Smooth muscle cell (in vitro differentiated cells): ENCODE results near the gene ANK3. TPM values are rescaled to one million over a fixed set of nuclear protein-coding genes. Genes with fewer than 3 reads are reported as not detected.

Experiments used
- DNase-seq: peaks from one replicate; lab custom pipeline; 2025; ENCODE audit not compliant: unreplicated experiment; lab: John Stamatoyannopoulos, UW
- H2AFZ ChIP-seq: fragments of 200-600 bp; sonication (generic); 2 replicates; pipeline ENCODE4 v1.6.0; 2016; ENCODE audit warnings: antibody characterized with exemption, low read depth, mild to moderate bottlenecking
- H3F3A ChIP-seq: fragments of 200-600 bp; sonication (generic); 2 replicates; pipeline ENCODE4 v1.6.0; 2017; ENCODE audit warnings: antibody characterized with exemption, low read depth
- H3K27ac ChIP-seq: fragments of 200-600 bp; sonication (generic); 2 replicates; pipeline ENCODE4 v1.5.1; 2016; ENCODE audit warnings: low read depth, mild to moderate bottlenecking
- H3K27me3 ChIP-seq: fragments of 200-600 bp; sonication (generic); 2 replicates; pipeline ENCODE4 v1.6.1; 2016; ENCODE audit warnings: low read depth, mild to moderate bottlenecking
- H3K36me3 ChIP-seq: fragments of 200-600 bp; sonication (generic); 2 replicates; pipeline ENCODE4 v1.5.1; 2016; ENCODE audit warnings: low read depth
- H3K4me1 ChIP-seq: fragments of 200-600 bp; sonication (generic); 2 replicates; pipeline ENCODE4 v1.5.1; 2016; ENCODE audit warnings: low read depth
- H3K4me2 ChIP-seq: fragments of 200-600 bp; sonication (generic); 2 replicates; pipeline ENCODE4 v1.6.0; 2016; ENCODE audit warnings: mild to moderate bottlenecking
- H3K4me3 ChIP-seq: fragments of 200-600 bp; sonication (generic); 2 replicates; pipeline ENCODE4 v1.5.1; 2016; ENCODE audit warnings: mild to moderate bottlenecking
- H3K79me2 ChIP-seq: fragments of 200-600 bp; sonication (generic); 2 replicates; pipeline ENCODE4 v1.6.0; 2016; ENCODE audit warnings: low read depth, mild to moderate bottlenecking
- H3K9ac ChIP-seq: fragments of 200-600 bp; sonication (generic); 2 replicates; pipeline ENCODE4 v1.6.0; 2016; ENCODE audit warnings: low read depth
- H3K9me3 ChIP-seq: fragments of 200-600 bp; sonication (generic); replicated peaks from 2 replicates; pipeline ENCODE4 v1.5.1; 2016; ENCODE audit warnings: low read depth
- H4K20me1 ChIP-seq: fragments of 200-600 bp; sonication (generic); 2 replicates; pipeline ENCODE4 v1.6.0; 2016; ENCODE audit warnings: low read depth
- CTCF ChIP-seq: fragments of 200-600 bp; sonication (generic); IDR thresholded peaks from 2 replicates; pipeline ENCODE4 v1.5.1; 2017; ENCODE audit warnings: borderline replicate concordance, mild to moderate bottlenecking, antibody characterized with exemption; ENCODE audit not compliant: insufficient read depth, poor library complexity, severe bottlenecking
- WGBS: methylation state at CpG from one replicate; pipeline ENCODE4 v1.1.7; 2016; ENCODE audit warnings: low lambda C conversion rate; 5-methylcytosine and 5-hydroxymethylcytosine counted together
- polyA plus RNA-seq: library from polyadenylated mRNA; unstranded; fragments of >200 nt; fragmentation: Nextera tagmentation; extraction: Ambion mirVana; gene quantifications from 2 replicates; pipeline ENCODE4 v1.2.1, GENCODE V29; 2016
- total RNA-seq: library from RNA; depleted of rRNA; stranded (reverse); fragments of >200 nt; gene quantifications from 2 replicates; pipeline ENCODE4 v1.2.3, GENCODE V29; 2014

Gene ANK3
- total and polyA plus RNA-seq, 2 experiments from 2014 or later: 28.2 to 85.5 TPM

GRCh38 chr10:60388709-60389301 lies 870 bp downstream of the ANK3 start:
- H3K4me2 ChIP-seq: no peak overlapping the region
- H3K36me3 ChIP-seq: no peaks in the 10 kb centered on the region
- H2AFZ ChIP-seq: no peak overlapping the region
- peaks cover 19% of the 10 kb centered on the region for H3K4me1 ChIP-seq
- H3K4me3 ChIP-seq: no peak overlapping the region
- H3K79me2 ChIP-seq: no peaks in the 10 kb centered on the region
- DNase-seq: no peak
- no peak for TF ChIP-seq CTCF
- WGBS: 71% methylated on average over 7 of the region's 7 CpGs
- no peak overlapping the region for H3K9ac ChIP-seq
- H3F3A ChIP-seq: no peaks in the 10 kb centered on the region
- no peak overlapping the region for H3K27ac ChIP-seq
- H3K27me3 ChIP-seq: no peaks in the 10 kb centered on the region
- H3K9me3 ChIP-seq: no peaks in the 10 kb centered on the region
- H4K20me1 ChIP-seq: peaks cover 10% of the 10 kb centered on the region

- Histone ChIP-seq H3F3A (no peaks in the 10 kb centered on the region), H3K4me3 (no peak overlapping the region), H3K36me3 (no peaks in the 10 kb centered on the region), H3K4me1 (peaks cover 19% of the 10 kb centered on the region), H3K4me2 (no peak overlapping the region), H4K20me1 (peaks cover 10% of the 10 kb centered on the region), H3K79me2 (no peaks in the 10 kb centered on the region), H3K9ac (no peak overlapping the region), H3K27me3 (no peaks in the 10 kb centered on the region), H2AFZ (no peak overlapping the region), H3K27ac (no peak overlapping the region), H3K9me3 (no peaks in the 10 kb centered on the region)
- whole genome bisulfite sequencing: 94% methylated on average over 2 of the region's 2 CpGs
- no peak for DNase-seq
- TF ChIP-seq CTCF: no peak
Measured at GRCh38 chr10:60388116-60388625, 1.5 kb downstream of the ANK3 start.

GRCh38 chr10:60387531-60387930 lies 2.1 kb downstream of the ANK3 start:
- Histone ChIP-seq H4K20me1 (peaks cover 7% of the 10 kb centered on the region), H3K36me3 (no peaks in the 10 kb centered on the region), H3K9ac (no peak overlapping the region), H3K9me3 (no peaks in the 10 kb centered on the region), H3K79me2 (no peaks in the 10 kb centered on the region), H3K27ac (no peak overlapping the region), H3K4me3 (no peak overlapping the region), H2AFZ (no peak overlapping the region), H3F3A (no peaks in the 10 kb centered on the region), H3K4me1 (peaks cover 19% of the 10 kb centered on the region), H3K4me2 (no peak overlapping the region), H3K27me3 (no peaks in the 10 kb centered on the region)
- DNase-seq: no peak
- WGBS: 100% methylated on average over 2 of the region's 2 CpGs
- no peak for TF ChIP-seq CTCF

GRCh38 chr10:60385399-60385738 lies 4.3 kb downstream of the ANK3 start:
- H3K36me3 ChIP-seq: no peaks in the 10 kb centered on the region
- no peak overlapping the region for H2AFZ ChIP-seq
- 97% methylated on average over 1 of the region's 1 CpG for WGBS
- H3K27me3 ChIP-seq: no peaks in the 10 kb centered on the region
- no peaks in the 10 kb centered on the region for H4K20me1 ChIP-seq
- no peaks in the 10 kb centered on the region for H3K9me3 ChIP-seq
- no peak for DNase-seq
- no peaks in the 10 kb centered on the region for H3F3A ChIP-seq
- H3K79me2 ChIP-seq: no peaks in the 10 kb centered on the region
- no peak for TF ChIP-seq CTCF
- H3K4me2 ChIP-seq: no peak overlapping the region
- no peak overlapping the region for H3K9ac ChIP-seq
- H3K4me1 ChIP-seq: peaks cover 19% of the 10 kb centered on the region
- H3K27ac ChIP-seq: no peak overlapping the region
- no peak overlapping the region for H3K4me3 ChIP-seq
